ENCODE data around the gene ARMH1. TPM values are rescaled to one million over a fixed set of nuclear protein-coding genes. Genes with fewer than 3 reads are reported as not detected.
A peak's percentile ranks its signal among the peaks of the same experiment; 100 is the strongest.

Gene ARMH1
- polyA plus RNA-seq, 1 of the 3 experiments (the other 2 are of a cell fraction), result 6.6 TPM

DNA sequence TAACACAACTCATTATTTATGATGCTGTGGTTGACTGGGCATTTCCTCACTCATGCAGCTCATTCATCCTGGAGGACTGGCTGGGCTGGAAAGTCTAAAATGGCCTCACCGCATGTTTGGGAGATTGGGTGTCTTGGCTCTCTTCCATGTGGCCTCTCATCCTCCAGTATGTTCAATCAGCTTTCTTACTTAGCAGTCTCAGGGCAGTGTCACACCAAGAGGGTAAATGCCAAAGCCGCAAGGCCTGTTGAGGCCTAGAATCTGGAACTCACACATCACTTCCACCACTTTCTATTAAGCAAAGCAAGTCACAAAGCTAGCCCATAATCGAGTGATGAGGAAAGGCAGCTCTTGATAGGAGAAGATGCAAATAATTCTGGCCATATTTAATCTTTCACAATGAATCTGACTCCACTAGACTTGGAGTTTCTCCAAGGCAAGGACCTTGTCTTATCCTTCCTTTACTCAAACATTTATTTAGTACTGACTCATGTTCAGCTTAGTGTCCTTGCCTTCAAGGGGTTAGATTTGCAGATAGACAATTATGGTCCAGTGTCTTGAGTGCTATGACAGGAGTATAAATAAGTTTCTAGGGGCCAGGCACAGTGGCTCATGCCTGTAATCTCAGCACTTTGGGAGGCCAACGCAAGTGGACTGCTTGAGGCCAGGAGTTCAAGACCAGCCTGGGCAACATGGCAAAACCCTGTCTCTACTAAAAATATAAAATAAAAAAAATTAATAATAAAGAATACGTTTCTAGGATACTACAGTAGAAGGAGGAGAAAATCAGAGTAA is 45.4 kb upstream of the ARMH1 start (continued):
- TF ChIP-seq GABPA (IDR thresholded peaks at IDR 0.05; ENCODE audit: low read depth) (no peak), MEF2A (IDR thresholded peaks at IDR 0.05; ENCODE audit: borderline replicate concordance, low read depth) (no peak), ELF1 (IDR thresholded peaks at IDR 0.05) (no peak), NFIC (IDR thresholded peaks at IDR 0.05; ENCODE audit: borderline replicate concordance) (peak; percentile 68)
- TF ChIP-seq, protein P1, sequence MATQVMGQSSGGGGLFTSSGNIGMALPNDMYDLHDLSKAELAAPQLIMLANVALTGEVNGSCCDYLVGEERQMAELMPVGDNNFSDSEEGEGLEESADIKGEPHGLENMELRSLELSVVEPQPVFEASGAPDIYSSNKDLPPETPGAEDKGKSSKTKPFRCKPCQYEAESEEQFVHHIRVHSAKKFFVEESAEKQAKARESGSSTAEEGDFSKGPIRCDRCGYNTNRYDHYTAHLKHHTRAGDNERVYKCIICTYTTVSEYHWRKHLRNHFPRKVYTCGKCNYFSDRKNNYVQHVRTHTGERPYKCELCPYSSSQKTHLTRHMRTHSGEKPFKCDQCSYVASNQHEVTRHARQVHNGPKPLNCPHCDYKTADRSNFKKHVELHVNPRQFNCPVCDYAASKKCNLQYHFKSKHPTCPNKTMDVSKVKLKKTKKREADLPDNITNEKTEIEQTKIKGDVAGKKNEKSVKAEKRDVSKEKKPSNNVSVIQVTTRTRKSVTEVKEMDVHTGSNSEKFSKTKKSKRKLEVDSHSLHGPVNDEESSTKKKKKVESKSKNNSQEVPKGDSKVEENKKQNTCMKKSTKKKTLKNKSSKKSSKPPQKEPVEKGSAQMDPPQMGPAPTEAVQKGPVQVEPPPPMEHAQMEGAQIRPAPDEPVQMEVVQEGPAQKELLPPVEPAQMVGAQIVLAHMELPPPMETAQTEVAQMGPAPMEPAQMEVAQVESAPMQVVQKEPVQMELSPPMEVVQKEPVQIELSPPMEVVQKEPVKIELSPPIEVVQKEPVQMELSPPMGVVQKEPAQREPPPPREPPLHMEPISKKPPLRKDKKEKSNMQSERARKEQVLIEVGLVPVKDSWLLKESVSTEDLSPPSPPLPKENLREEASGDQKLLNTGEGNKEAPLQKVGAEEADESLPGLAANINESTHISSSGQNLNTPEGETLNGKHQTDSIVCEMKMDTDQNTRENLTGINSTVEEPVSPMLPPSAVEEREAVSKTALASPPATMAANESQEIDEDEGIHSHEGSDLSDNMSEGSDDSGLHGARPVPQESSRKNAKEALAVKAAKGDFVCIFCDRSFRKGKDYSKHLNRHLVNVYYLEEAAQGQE (IDR thresholded peaks at IDR 0.05; ENCODE audit: low read depth, low read length), result no peak
- TF ChIP-seq, protein P2, sequence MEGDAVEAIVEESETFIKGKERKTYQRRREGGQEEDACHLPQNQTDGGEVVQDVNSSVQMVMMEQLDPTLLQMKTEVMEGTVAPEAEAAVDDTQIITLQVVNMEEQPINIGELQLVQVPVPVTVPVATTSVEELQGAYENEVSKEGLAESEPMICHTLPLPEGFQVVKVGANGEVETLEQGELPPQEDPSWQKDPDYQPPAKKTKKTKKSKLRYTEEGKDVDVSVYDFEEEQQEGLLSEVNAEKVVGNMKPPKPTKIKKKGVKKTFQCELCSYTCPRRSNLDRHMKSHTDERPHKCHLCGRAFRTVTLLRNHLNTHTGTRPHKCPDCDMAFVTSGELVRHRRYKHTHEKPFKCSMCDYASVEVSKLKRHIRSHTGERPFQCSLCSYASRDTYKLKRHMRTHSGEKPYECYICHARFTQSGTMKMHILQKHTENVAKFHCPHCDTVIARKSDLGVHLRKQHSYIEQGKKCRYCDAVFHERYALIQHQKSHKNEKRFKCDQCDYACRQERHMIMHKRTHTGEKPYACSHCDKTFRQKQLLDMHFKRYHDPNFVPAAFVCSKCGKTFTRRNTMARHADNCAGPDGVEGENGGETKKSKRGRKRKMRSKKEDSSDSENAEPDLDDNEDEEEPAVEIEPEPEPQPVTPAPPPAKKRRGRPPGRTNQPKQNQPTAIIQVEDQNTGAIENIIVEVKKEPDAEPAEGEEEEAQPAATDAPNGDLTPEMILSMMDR (IDR thresholded peaks at IDR 0.05), result no peak

DNA sequence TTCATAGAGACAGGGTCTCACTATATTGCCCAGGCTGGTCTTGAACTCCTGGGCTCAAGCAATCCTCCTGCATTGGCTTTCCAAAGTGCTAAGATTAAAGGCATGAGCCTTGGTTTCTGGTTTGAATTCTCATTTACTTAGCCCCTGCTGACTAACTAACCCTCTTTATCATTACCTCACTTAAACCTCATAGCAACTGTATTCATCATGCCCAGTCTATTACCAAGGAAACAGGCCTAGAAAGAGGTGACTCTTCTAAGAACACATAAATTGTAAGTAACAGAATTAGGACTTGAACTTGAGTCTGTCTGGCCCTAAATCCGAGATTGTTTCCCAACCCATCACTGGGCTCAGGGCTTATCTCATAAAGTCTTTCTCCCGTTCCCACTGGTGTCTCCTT is 44.4 kb upstream of the ARMH1 start:
- Histone ChIP-seq H3F3A (replicated peaks; ENCODE audit: insufficient read depth) (peaks cover 26% of the 10 kb centered on the region), H3K27ac (ENCODE audit: low read depth in 2 of 2, low read length in 1 of 2) (peak overlapping the region in 1 of 2 experiments; percentile 69; a peak in 2 of 4 replicates), H3K4me1 (ENCODE audit: control insufficient read depth in 1 of 2, insufficient read depth in 2 of 2, low read depth in 1 of 2, low read length in 1 of 2) (peaks cover 4 to 34% of the 10 kb centered on the region in 2 experiments; a peak in 1 of 4 replicates), H3K36me3 (replicated peaks in 1 of 2; ENCODE audit: control insufficient read depth in 1 of 2, insufficient read depth in 2 of 2, low read length in 1 of 2) (peaks cover 10 to 22% of the 10 kb centered on the region in 2 experiments), H4K20me1 (ENCODE audit: insufficient read depth) (no peaks in the 10 kb centered on the region), H2AFZ (ENCODE audit: low read depth) (peak overlapping the region; percentile 20; the same call in 1 of the 2 replicates), H3K9me2 (no peaks in the 10 kb centered on the region), H3K9me3 (no peaks in the 10 kb centered on the region), H3K4me3 (ENCODE audit: low read depth in 2 of 2, low read length in 1 of 2) (no peak overlapping the region), H3K27me3 (ENCODE audit: insufficient read depth) (no peaks in the 10 kb centered on the region), H3K79me2 (ENCODE audit: insufficient read depth) (peaks cover 13% of the 10 kb centered on the region; the same call in 1 of the 2 replicates), H3K9ac (no peak overlapping the region), H3K4me2 (no peak overlapping the region)
- WGBS (ENCODE audit: low lambda C conversion rate), result 100% methylated on average over 2 of the region's 2 CpGs
- DNase-seq, result no peak
- CTCF ChIA-PET, result interaction anchor here (0.6 to 15.4 kb wide), 5 partner anchors 13 to 29 kb away, joined by 3 to 163 read pairs (median 3); no protein-coding TSS in a partner anchor
- TF ChIP-seq JUND (IDR thresholded peaks at IDR 0.05) (no peak), POLR2AphosphoS5 (IDR thresholded peaks at IDR 0.05; ENCODE audit: low read depth, low read length) (no peak), MEF2A (IDR thresholded peaks at IDR 0.05; ENCODE audit: borderline replicate concordance, low read depth) (no peak)
- POLR2A ChIA-PET, result interaction anchor here (3.8 to 3.9 kb wide), 2 partner anchors 17 to 22 kb away, joined by 22 to 50 read pairs; no protein-coding TSS in a partner anchor
